ENCODE data around the gene WNT9A. TPM values are rescaled to one million over a fixed set of nuclear protein-coding genes. Genes with fewer than 3 reads are reported as not detected.
"Not testable (repeated sequence)": the region's sequence is repeated elsewhere in the genome, so short reads cannot be mapped to it uniquely, and the experiment has no call there.

WNT9A gene
- total RNA-seq, 2 experiments from 2014 or later: not detected

DNA sequence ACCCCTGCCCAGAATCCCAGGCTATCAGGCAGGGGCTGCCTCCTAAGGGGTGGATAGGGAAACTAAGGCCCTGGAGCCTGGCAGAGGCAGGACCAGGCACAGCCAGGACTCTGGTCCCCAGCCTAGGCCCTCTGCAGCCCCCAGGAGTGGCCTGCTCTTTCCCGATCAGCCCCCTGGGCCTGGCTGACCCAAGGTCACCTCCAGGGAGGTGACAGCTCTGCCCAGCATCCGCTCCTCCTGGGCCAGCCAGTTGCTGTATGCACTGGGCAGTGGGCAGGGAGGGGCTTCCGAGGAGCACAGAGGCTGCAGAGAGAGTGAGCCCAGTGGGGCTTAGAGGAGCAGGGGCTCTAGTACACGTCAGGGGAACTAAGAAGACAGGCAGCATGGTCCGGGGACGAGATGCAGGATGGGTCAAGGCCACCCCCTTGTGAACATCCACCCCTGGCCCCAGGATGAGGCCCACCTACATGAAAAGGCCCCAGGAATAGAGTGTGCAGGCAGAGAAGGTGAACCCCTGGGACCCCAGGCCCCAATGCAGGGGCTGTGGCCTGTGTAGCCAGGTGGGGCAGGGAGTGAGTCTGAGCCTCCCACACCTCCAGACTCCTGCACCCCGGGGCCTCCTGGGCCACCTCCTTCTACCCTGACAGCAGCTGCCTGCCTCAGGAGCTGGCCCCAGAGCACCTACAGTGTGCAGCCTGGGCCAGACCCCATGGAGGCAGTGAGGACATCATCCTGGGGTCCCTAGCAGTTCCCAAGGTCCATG is 32.8 kb downstream of the WNT9A start:
- H3K4me1 Mint-ChIP-seq: no peaks in the 10 kb centered on the region
- H3K36me3 Mint-ChIP-seq: no peaks in the 10 kb centered on the region
- DNase-seq: no peak
- H3K27me3 Mint-ChIP-seq: no peaks in the 10 kb centered on the region
- no peak overlapping the region for H3K4me3 Mint-ChIP-seq
- no peak overlapping the region for H3K27ac Mint-ChIP-seq
- no peaks in the 10 kb centered on the region for H3K9me3 Mint-ChIP-seq

DNA sequence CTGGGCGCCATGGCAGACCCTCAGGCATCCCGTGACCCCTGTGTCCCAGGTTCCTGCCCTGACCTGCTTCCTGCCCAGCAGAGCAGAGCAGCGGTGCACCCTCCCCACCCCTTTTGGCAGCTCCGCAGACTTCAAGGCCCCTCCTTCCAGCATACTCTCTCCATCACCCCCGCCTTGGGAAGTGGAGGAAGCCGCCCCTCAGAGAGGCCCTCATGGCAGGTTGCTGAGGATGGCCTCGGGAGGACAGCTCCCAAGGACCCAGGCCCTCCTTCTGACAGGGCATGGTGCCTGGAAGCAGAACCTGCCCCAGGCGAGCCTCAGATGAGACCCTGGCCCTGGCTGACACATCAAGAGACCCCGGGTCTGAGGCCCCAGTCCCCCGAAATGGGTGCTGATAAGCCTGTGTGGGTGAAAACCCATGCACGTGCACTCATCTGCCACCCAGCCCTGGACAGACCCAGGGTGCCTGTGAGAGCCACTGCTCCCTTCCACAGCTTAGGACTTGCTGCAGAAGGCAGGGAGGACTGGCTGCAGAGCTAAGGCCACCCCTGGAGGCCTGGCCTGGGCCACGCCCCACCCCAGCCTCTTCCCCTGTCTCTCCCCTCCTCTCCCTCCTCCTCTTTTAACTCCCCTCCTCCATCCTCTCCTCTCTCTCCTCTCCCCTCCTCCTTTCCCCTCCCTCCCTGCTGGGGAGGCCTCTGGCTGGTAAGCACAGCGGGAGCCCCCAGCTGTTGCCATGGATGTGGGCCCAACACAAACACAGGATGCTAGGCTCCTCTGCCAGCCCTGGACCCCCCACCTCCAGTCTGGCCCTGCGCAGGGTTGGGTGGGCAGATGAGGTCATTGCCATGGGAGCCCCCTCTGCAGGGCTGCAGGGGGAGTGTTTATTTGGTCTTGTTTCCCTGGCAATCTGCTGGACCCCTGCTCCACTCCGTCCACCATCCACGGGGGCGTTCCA is 33.7 kb downstream of the WNT9A start:
- no peak for DNase-seq
- Mint-ChIP-seq H3K4me3 (no peak overlapping the region), H3K36me3 (no peaks in the 10 kb centered on the region), H3K4me1 (no peaks in the 10 kb centered on the region), H3K27ac (no peak overlapping the region), H3K9me3 (no peaks in the 10 kb centered on the region), H3K27me3 (no peaks in the 10 kb centered on the region)

DNA sequence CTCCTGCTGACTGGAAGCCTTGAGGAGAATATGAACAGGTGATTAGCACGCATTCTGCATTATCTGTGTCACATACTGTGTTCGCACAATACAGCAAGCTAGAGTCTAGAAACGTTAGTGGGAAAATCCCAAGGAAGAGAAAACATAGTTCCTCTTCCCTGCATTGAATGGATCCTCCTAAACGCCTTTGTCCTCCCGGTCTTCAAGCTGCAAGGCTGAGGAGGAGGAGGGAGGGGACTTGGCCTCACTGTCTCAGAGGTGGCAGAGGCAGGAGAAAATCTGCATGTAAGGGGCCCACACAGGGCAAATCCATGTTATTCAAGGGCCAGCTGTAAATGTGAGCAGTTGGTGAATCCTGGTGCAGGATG is 34.4 kb downstream of the WNT9A start:
- Mint-ChIP-seq H3K4me3 (no peak overlapping the region), H3K36me3 (no peaks in the 10 kb centered on the region), H3K27me3 (no peaks in the 10 kb centered on the region), H3K27ac (no peak overlapping the region), H3K9me3 (no peaks in the 10 kb centered on the region), H3K4me1 (no peaks in the 10 kb centered on the region)
- no peak for DNase-seq

DNA sequence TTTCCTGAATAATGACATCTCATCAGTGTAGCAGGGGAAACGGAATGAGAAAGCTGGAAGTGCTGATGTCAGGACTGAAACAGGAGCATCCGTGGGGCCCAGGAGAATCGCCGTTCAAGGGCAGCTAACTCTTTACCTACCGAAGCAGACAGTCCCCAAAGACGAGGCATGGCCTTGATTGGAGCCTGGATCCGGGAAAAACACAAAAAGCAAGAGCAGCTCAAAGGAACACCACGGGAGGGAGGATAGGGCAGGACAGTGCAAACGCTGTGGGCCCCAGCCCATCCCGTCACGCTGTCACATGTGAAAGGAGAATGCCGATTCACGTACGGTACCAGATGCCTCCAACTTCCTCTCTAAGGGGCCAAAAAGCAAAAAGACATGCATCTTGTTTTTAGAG is 34.9 kb downstream of the WNT9A start:
- Mint-ChIP-seq H3K9me3 (no peaks in the 10 kb centered on the region), H3K4me3 (no peak overlapping the region), H3K4me1 (no peaks in the 10 kb centered on the region), H3K36me3 (no peaks in the 10 kb centered on the region), H3K27ac (no peak overlapping the region), H3K27me3 (no peaks in the 10 kb centered on the region)
- no peak for DNase-seq

DNA sequence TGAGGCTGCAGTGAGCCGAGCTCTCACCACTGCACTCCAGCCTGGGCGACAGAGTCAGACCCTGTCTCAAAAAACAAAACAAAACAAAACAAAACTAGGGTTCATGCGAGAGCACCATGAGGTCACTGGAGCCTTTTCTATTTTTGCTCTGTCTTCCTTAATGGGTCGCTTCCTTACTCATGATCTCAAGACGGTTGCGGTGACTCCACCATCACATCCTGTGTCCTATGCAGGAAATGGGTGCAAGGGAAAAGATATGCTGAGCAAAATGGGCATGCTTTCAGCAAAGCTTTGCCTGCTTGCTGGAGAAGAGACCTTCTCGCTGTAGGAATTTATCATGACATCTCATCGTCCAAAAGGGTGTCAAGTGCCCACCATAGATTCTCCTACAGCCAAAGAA is 36.4 kb downstream of the WNT9A start:
- Mint-ChIP-seq H3K4me1 (no peaks in the 10 kb centered on the region), H3K27ac (no peak overlapping the region), H3K27me3 (no peaks in the 10 kb centered on the region), H3K9me3 (no peaks in the 10 kb centered on the region), H3K4me3 (no peak overlapping the region), H3K36me3 (no peaks in the 10 kb centered on the region)
- no peak for DNase-seq

DNA sequence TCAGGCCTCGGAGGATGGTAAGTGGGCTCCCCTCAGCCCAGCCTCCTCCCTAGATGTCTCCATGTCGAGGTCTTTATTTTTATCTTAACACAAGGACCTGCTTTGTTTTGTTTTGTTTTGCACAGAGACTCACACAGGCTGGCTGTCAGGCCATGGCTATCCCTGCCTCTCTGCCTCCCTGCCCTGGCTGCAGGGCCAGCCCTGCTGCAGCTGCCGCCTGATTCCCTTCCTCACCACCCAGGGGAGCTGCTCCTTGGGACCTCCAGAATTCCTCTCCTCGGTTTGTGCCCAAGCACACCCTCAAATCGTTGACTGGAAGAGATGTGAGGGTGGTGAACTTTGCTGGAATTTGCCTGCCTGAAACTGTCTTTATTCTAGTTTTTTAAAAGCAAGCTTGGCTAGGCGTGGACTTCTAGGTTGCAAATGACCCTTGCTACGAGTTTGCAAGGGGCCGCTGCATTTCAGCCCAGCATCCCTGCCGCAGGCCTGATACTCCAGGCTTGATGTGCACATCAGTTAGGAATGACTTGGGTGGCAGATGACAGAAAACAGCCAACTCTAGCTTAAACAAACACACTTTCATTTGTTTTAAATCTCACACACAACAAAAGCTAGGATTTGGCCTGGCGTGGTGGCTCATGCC is 37.1 kb downstream of the WNT9A start:
- Mint-ChIP-seq H3K4me1 (no peaks in the 10 kb centered on the region), H3K36me3 (no peaks in the 10 kb centered on the region), H3K9me3 (no peaks in the 10 kb centered on the region), H3K4me3 (no peak overlapping the region), H3K27me3 (no peaks in the 10 kb centered on the region), H3K27ac (no peak overlapping the region)
- no peak for DNase-seq

DNA sequence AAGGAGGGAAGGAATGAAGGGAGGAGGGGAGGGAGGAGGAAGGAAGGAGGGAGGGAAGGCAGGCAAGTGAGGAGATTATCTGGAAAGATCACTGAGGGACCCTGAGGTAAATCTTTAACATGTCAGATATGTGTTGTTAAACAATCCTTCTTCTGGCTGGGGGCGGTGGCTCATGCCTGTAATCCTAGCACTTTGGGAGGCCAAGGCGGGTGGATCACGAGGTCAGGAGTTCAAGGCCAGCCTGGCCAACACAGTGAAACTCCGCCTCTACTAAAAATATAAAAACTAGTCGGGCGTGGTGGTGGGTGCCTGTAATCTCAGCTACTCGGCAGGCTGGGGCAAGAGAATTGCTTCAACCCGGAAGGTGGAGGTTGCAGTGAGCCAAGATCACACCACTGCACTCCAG is 37.8 kb downstream of the WNT9A start:
- not testable (repeated sequence) for H3K4me1 Mint-ChIP-seq, DNase-seq, H3K36me3 Mint-ChIP-seq, H3K9me3 Mint-ChIP-seq, H3K4me3 Mint-ChIP-seq, H3K27me3 Mint-ChIP-seq, H3K27ac Mint-ChIP-seq

DNA sequence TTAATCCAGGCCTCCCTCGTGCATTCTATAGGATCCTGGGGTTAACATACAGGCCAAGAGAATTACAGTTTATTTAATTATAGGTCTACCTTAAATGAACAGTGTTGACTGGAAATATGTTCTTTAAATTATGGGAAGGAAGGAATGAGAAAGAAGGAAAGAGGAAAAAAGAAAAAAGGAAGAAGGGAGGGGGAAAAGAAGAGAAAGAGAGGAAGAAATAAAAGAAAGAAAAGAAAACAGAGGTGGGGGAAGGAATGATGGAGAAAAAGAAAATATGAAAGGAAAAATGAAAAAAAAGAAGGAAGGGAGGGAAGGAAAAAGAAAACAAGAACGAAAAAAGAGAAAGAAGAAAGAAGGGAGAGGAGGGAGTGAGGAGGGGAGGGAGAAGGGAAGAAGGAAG is 38.5 kb downstream of the WNT9A start:
- H3K9me3 Mint-ChIP-seq: no peaks in the 10 kb centered on the region
- no peak overlapping the region for H3K4me3 Mint-ChIP-seq
- no peak for DNase-seq
- H3K27me3 Mint-ChIP-seq: no peaks in the 10 kb centered on the region
- H3K27ac Mint-ChIP-seq: no peak overlapping the region
- H3K36me3 Mint-ChIP-seq: no peaks in the 10 kb centered on the region
- no peaks in the 10 kb centered on the region for H3K4me1 Mint-ChIP-seq

DNA sequence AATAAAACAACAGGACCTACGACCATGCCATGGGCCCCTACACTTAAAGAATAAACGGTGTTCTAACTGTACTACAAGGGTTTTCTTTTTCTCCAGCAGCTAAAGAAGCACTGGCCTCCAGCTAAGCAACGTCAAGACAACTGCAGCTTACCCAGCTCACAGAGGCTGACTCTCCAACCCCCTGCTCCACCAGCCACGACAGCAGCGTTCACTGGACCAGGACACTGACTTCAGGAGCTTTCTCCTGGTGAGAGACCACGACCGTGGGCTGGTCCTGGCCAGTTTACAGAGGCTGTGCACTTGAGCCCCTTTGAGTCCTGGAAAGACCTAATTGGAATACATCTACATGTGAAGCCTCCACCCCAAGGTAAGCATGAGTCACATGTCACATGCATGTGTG is 39.4 kb downstream of the WNT9A start:
- no peaks in the 10 kb centered on the region for H3K36me3 Mint-ChIP-seq

DNA sequence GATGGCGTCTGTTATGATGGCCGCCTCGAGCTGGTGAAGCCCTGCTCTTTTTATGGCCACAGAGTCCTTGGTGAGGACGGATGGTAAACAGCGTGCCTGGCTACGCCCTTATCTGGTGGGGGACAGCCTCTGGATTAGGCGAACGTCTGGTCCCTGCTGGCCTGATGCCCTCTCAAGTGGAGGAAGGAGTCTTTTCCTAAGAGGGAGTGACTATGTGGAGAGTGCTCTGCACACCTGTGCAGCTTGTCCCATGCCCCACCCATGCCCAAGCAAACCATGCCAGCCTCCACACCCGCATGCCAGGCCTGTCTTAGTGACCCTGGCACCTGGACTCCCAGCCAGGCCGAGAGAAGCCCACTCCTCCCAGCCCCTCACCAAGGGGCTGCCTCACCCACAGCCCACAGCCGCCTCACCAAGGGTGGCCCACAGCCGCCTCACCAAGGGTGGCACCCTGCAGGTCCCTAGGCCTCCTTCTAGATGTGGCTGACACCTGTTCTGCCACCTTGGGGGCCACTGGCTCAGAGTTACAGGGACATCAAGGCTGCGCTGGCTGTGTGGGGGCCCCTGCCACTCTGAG is 40.2 kb downstream of the WNT9A start:
- H3K9me3 Mint-ChIP-seq: no peaks in the 10 kb centered on the region
- H3K27me3 Mint-ChIP-seq: no peaks in the 10 kb centered on the region
- no peak overlapping the region for H3K4me3 Mint-ChIP-seq
- no peak overlapping the region for H3K27ac Mint-ChIP-seq
- no peak for DNase-seq
- no peaks in the 10 kb centered on the region for H3K4me1 Mint-ChIP-seq
- no peaks in the 10 kb centered on the region for H3K36me3 Mint-ChIP-seq

More for the DNA sequence above, 39.4 kb downstream of the WNT9A start:
- no peaks in the 10 kb centered on the region for H3K27me3 Mint-ChIP-seq
- no peaks in the 10 kb centered on the region for H3K4me1 Mint-ChIP-seq
- no peak for DNase-seq
- H3K27ac Mint-ChIP-seq: no peak overlapping the region
- H3K4me3 Mint-ChIP-seq: no peak overlapping the region
- no peaks in the 10 kb centered on the region for H3K9me3 Mint-ChIP-seq

DNA sequence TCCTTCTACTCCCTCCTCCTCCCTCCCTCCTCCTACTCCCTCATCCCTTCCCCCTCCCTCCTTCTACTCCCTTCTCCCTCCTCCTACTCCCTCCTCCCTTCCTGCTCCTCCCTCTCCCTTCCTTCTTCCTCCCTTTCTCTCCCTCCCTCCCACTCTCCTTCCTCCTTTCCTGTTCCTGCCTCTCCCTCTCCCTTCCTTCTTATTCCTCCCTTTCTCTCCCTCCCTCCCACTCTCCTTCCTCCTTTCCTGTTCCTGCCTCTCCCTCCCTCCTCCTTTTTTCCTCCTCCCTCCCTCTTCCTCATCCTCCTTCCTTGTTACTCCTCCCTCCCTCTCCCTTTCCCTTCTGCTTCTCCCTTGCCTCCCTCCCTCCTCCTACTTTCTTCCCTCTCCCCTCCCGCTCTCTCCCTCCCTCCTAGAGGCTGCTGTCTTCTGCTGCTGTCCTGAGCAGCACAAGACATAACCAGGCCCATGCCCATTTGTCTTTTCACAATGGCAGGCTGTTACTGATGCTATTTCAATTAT is 41.1 kb downstream of the WNT9A start:
- H3K27ac Mint-ChIP-seq: no peak overlapping the region
- no peak for DNase-seq
- no peaks in the 10 kb centered on the region for H3K4me1 Mint-ChIP-seq
- no peaks in the 10 kb centered on the region for H3K36me3 Mint-ChIP-seq
- no peak overlapping the region for H3K4me3 Mint-ChIP-seq
- no peaks in the 10 kb centered on the region for H3K27me3 Mint-ChIP-seq
- H3K9me3 Mint-ChIP-seq: no peaks in the 10 kb centered on the region

DNA sequence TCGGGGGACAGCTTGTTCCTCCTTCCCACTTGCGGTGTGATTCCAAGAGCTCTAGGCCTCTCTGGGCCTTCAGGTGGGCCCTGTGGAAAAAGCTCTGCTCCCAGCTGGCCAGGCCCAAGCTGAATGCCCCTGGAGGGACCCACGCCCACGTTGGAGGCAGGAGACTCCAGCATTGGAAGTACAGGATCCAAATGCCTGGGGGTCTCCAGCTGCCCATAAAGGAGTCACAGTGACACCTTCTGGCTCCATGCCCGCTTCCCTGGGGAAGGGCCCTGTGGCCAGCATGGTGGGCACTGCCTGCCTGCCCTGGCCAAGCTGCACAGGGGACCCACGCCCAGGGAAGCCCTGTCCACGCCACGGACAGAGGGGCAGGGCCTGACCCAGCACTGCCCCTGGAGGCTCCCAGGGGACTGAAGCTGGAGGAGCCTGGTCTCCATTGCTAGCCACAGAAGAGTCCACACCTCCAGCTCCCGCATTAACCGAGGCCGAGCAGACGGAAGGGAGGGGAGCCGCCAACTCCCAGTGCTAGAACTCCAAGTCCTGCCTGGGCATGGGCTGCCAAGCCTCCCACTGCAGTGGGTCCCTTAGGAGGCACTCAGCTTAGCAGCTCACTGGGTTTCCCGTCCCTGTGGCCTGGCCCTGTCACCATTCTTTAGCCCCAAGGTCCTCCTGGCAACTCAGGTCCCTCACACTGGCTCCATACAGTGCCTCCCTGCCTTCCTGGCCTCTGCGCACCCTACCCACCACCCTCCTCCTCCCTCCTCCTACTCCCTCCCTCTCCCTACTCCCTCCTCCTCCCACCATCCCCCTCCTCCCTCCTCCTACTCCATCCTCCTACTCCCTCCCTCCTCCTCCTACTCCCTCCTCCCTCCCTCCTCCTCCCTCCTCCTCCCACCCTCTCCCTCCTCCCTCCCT is 41.9 kb downstream of the WNT9A start:
- Mint-ChIP-seq H3K27me3 (no peaks in the 10 kb centered on the region), H3K9me3 (no peaks in the 10 kb centered on the region)

DNA sequence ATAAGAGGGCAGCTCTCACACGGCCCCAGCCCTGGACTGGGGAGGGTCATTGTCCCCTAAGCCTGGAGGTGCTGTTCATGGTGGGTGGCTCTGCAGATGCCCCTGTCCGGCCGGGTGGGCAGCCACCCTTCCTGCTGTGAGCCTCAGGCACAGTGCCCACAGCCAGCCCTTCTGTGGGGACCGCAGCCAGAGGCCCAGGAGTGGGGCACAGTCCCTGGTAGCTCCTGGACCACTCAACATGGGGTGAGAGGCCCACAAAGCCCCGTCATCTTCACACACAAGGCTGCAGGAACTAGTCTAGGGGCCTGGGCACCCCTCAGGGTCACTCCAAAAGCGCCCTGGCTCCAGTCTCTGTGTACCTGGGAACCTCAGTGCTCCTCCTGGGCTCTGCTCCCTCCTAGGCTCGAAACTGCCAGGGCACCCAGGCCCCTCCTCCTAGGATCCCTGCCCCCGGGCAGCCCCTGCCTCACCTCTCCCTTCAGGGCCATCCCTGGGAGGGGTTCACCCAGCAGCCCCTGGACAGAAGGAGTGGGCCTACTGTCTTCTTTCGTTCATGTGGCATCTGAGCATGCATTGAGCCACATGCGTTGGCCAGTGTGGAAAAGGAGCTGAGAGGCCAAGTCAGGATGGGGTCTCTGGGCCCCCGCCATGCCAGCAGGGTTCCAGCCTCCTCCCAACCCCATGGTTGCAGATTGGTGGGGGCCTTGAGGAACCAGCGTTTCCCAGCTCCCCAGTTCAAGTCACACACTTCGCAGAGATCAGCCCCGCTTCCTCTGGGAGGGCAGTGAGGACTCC is 43.0 kb downstream of the WNT9A start:
- no peaks in the 10 kb centered on the region for H3K4me1 Mint-ChIP-seq
- H3K27me3 Mint-ChIP-seq: no peaks in the 10 kb centered on the region
- H3K27ac Mint-ChIP-seq: no peak overlapping the region
- H3K4me3 Mint-ChIP-seq: no peak overlapping the region
- no peaks in the 10 kb centered on the region for H3K36me3 Mint-ChIP-seq
- H3K9me3 Mint-ChIP-seq: no peaks in the 10 kb centered on the region
- DNase-seq: no peak

More for the DNA sequence above, 41.9 kb downstream of the WNT9A start:
- Mint-ChIP-seq H3K36me3 (no peaks in the 10 kb centered on the region), H3K4me1 (no peaks in the 10 kb centered on the region), H3K27ac (peak overlapping the region; percentile 61), H3K4me3 (no peak overlapping the region)
- no peak for DNase-seq
